K562 (cell line): ENCODE results near the gene RNF141. TPM values are rescaled to one million over a fixed set of nuclear protein-coding genes. Genes with fewer than 3 reads are reported as not detected.

Experiments
- ATAC-seq: fragments of 200-7000 bp; cut with Tn5 transposase; 3 replicates; pipeline ENCODE4 v1.9.1; 2020; ENCODE audit warnings: moderate library complexity
- BruUV-seq: library from RNA; stranded (reverse); fragments of 400-500 nt; replicated peaks from 2 replicates; lab custom pipeline; 2021; lab: Mats Ljungman, UMichigan
- CTCF ChIA-PET: fragments of 300-600 bp; formaldehyde crosslinking; extraction: SDS; loops from one replicate; lab custom pipeline; 2021; ENCODE audit warnings: low intra/inter-chr PET ratio; lab: Yijun Ruan, JAX
- POLR2A ChIA-PET: fragments of 300-600, 350-650 bp; sonication (Branson Sonifier 250); formaldehyde crosslinking; extraction: SDS; loops from one replicate; lab custom pipeline; 2021; ENCODE audit warnings: antibody characterized with exemption, inconsistent platforms; lab: Yijun Ruan, JAX
- DNase-seq, 4 experiments: peaks; one replicate each; pipeline versions ENCODE4 v3.0.0 to v3.0.0-alpha.2; 2011 to 2018; ENCODE audit warnings: low spot score in 3 of 4, mixed read lengths in 3 of 4; ENCODE audit errors: extremely low read depth in 1 of 4
- FAIRE-seq: peaks from 2 replicates; lab custom pipeline; 2011; peaks lifted over from hg19 to GRCh38; lab: Jason Lieb, UNC
- H2AFZ ChIP-seq: 2 replicates; pipeline ENCODE4 v1.6.0; 2011; ENCODE audit warnings: low read depth, low read length, control low read depth, inconsistent platforms
- H3K27ac ChIP-seq: fragments of 200-600 bp; 3 replicates; pipeline ENCODE4 v1.8.0; 2011; ENCODE audit warnings: low read depth, mild to moderate bottlenecking, control low read depth, inconsistent platforms, low read length, moderate library complexity, mixed read lengths; ENCODE audit errors: extremely low read depth
- H3K27me3 ChIP-seq, 2 experiments: fragments of 300-600 bp in 1 of 2; 2 replicates in 1 of 2; 3 replicates in 1 of 2; pipeline versions ENCODE4 v1.6.0 to v1.8.0; 2011; ENCODE audit warnings: inconsistent platforms in 2 of 2, low read length in 2 of 2, mild to moderate bottlenecking in 1 of 2, mixed read lengths in 1 of 2, moderate library complexity in 1 of 2; ENCODE audit not compliant: control insufficient read depth in 2 of 2, insufficient read depth in 2 of 2
- H3K36me3 ChIP-seq: fragments of 300-600 bp; 3 replicates; pipeline ENCODE4 v1.8.0; 2011; ENCODE audit warnings: mild to moderate bottlenecking, low read length, inconsistent platforms; ENCODE audit not compliant: control insufficient read depth, insufficient read depth
- H3K4me1 ChIP-seq, 2 experiments: fragments of 200-600 bp in 1 of 2; replicated peaks in 1 of 2; 2 replicates in 1 of 2; 3 replicates in 1 of 2; pipeline versions ENCODE4 v1.5.1 to v1.8.0; 2011; ENCODE audit warnings: inconsistent platforms in 2 of 2, low read length in 2 of 2, mild to moderate bottlenecking in 1 of 2, mixed read lengths in 1 of 2, moderate library complexity in 1 of 2; ENCODE audit not compliant: control insufficient read depth in 2 of 2, insufficient read depth in 2 of 2
- H3K4me2 ChIP-seq: 2 replicates; pipeline ENCODE4 v1.6.1; 2011; ENCODE audit warnings: low read length, control low read depth, inconsistent platforms, mixed read lengths; ENCODE audit not compliant: insufficient read depth
- H3K4me3 ChIP-seq: fragments of 200-600 bp; sonication (generic), shearing (Covaris generic); 2 replicates; pipeline ENCODE4 v1.5.1; 2016; ENCODE audit warnings: control low read depth, inconsistent platforms
- H3K79me2 ChIP-seq: fragments of 200-600 bp; 3 replicates; pipeline ENCODE4 v1.8.0; 2011; ENCODE audit warnings: low read length, inconsistent platforms; ENCODE audit not compliant: control insufficient read depth, insufficient read depth
- H3K9ac ChIP-seq, 2 experiments: 2 replicates each; pipeline versions ENCODE4 v1.6.0 to v1.6.1; 2011; ENCODE audit warnings: low read depth in 2 of 2, low read length in 2 of 2, control low read depth in 1 of 2, inconsistent platforms in 1 of 2, mild to moderate bottlenecking in 1 of 2, mixed read lengths in 1 of 2; ENCODE audit not compliant: insufficient read depth in 1 of 2
- H3K9me1 ChIP-seq: one replicate; pipeline ENCODE4 v1.6.0; 2011; ENCODE audit warnings: inconsistent platforms, mild to moderate bottlenecking, low read length, moderate library complexity; ENCODE audit not compliant: control insufficient read depth, insufficient read depth
- H3K9me3 ChIP-seq: replicated peaks from 2 replicates; pipeline ENCODE4 v1.5.1; 2011; ENCODE audit warnings: low read depth, low read length, inconsistent platforms; ENCODE audit not compliant: control insufficient read depth, insufficient read depth
- H4K20me1 ChIP-seq: replicated peaks from 2 replicates; pipeline ENCODE4 v1.6.1; 2011; ENCODE audit warnings: low read length, inconsistent platforms, mixed read lengths; ENCODE audit not compliant: control insufficient read depth, insufficient read depth
- CTBP1 ChIP-seq: fragments of 450-650 bp; IDR thresholded peaks from 2 replicates; pipeline ENCODE4 v1.6.1; 2016; ENCODE audit warnings: borderline replicate concordance
- DMBX1 ChIP-seq: fragments of 250-450 bp; sonication (Bioruptor Pico); IDR thresholded peaks from 2 replicates; pipeline ENCODE4 v1.8.0; 2022; ENCODE audit warnings: inconsistent platforms, mild to moderate bottlenecking, moderate library complexity, borderline replicate concordance
- ETV6 ChIP-seq, 3 experiments: fragments of 150-350 bp in 1 of 3; sonication (generic) in 1 of 3; formaldehyde crosslinking in 1 of 3; IDR thresholded peaks; 2 replicates each; pipeline versions ENCODE4 v1.6.1 to v1.8.0; 2014 to 2022; ENCODE audit warnings: borderline replicate concordance in 2 of 3, low read depth in 2 of 3, antibody characterized with exemption in 1 of 3, low read length in 1 of 3, mild to moderate bottlenecking in 1 of 3, missing genetic modification reagents in 1 of 3
- GTF2F1 ChIP-seq: IDR thresholded peaks from 2 replicates; pipeline ENCODE4 v1.6.1; 2011; ENCODE audit warnings: low read depth, low read length, improper control_type of control experiment
- JUND ChIP-seq, 2 experiments: IDR thresholded peaks; 2 replicates in 1 of 2; 3 replicates in 1 of 2; pipeline ENCODE4 v1.6.1; 2011; ENCODE audit warnings: borderline replicate concordance in 2 of 2, low read depth in 2 of 2, low read length in 2 of 2, improper control_type of control experiment in 1 of 2, missing biosample characterization in 1 of 2, missing genetic modification characterization in 1 of 2, missing genetic modification reagents in 1 of 2
- NR2C2 ChIP-seq, 2 experiments: fragments of 200-800 bp in 1 of 2; sonication (Bioruptor generic) in 1 of 2; sonication (generic) in 1 of 2; formaldehyde crosslinking in 1 of 2; IDR thresholded peaks; 2 replicates each; pipeline versions ENCODE4 v1.6.1 to v1.8.0; 2016 to 2022; ENCODE audit warnings: mild to moderate bottlenecking in 1 of 2, missing compliant biosample characterization in 1 of 2, missing genetic modification characterization in 1 of 2, missing genetic modification reagents in 1 of 2
- PPARD ChIP-seq: fragments of 250-450 bp; sonication (Bioruptor Pico); IDR thresholded peaks from 2 replicates; pipeline ENCODE4 v1.8.0; 2022; ENCODE audit warnings: inconsistent platforms, mild to moderate bottlenecking, moderate library complexity
- TEAD4 ChIP-seq, 2 experiments: sonication (generic) in 1 of 2; formaldehyde crosslinking in 1 of 2; IDR thresholded peaks; 2 replicates each; pipeline versions ENCODE4 v1.6.1 to v1.8.0; 2012 to 2022; ENCODE audit warnings: borderline replicate concordance in 1 of 2, inconsistent platforms in 1 of 2, low read length in 1 of 2, mild to moderate bottlenecking in 1 of 2, missing genetic modification reagents in 1 of 2
- WGBS: fragments of 100-300 bp; shearing (Covaris generic); methylation state at CpG from one replicate; pipeline ENCODE4 v1.1.6; 2016; ENCODE audit warnings: low coverage, mixed read lengths; ENCODE audit not compliant: insufficient coverage; ENCODE audit errors: missing lambda C conversion rate; 5-methylcytosine and 5-hydroxymethylcytosine counted together
- in situ Hi-C: fragments of 300-500 bp; cut with MboI; formaldehyde crosslinking; loops from 4 replicates; pipeline ENCODE4 v1.15.0; 2018; ENCODE audit warnings: inconsistent platforms, mixed read lengths
- intact Hi-C: fragments of 100-400 bp; cut with micrococcal nuclease; formaldehyde crosslinking; loops from 2 replicates; pipeline ENCODE4 v1.14.2; 2022
- polyA plus RNA-seq, 8 experiments: library from polyadenylated mRNA; depleted of rRNA in 4 of 8; stranded (reverse) in 5 of 8; unstranded in 3 of 8; fragments of >200 nt; fragmentation: Nextera tagmentation in 2 of 8; fragmentation: Illumina TruSeq in 1 of 8; extraction: Ambion mirVana in 2 of 8; extraction: Trizol in 1 of 8; gene quantifications; 2 replicates each; pipeline versions ENCODE4 v1.2.1 to v1.2.3, GENCODE V29; 2011 to 2014; ENCODE audit warnings: inconsistent platforms in 1 of 8, missing spikeins in 1 of 8
- total RNA-seq, 7 experiments: library from RNA; depleted of rRNA in 6 of 7; stranded (reverse); fragments of >200 nt in 6 of 7; fragmentation: Illumina TruSeq in 2 of 7; extraction: Trizol in 2 of 7; gene quantifications; 2 replicates each; pipeline versions ENCODE4 v1.2.1 to v1.2.3, GENCODE V29; 2011 to 2021; ENCODE audit warnings: low replicate concordance in 1 of 7
- TF ChIP-seq, protein P1 (sequence below), 3 experiments: fragments of 200-800 bp in 1 of 3; fragments of 250-450 bp in 1 of 3; fragments of 450-650 bp in 1 of 3; sonication (Bioruptor Pico) in 1 of 3; sonication (Bioruptor generic) in 1 of 3; formaldehyde crosslinking in 1 of 3; IDR thresholded peaks; 2 replicates each; pipeline versions ENCODE4 v1.6.1 to v1.8.0; 2016 to 2022; ENCODE audit warnings: mild to moderate bottlenecking in 2 of 3, missing genetic modification characterization in 2 of 3, missing compliant biosample characterization in 1 of 3, moderate library complexity in 1 of 3
- TF ChIP-seq, protein P2 (sequence below): fragments of 250-450 bp; sonication (Bioruptor Pico); IDR thresholded peaks from 2 replicates; pipeline ENCODE4 v1.8.0; 2021; ENCODE audit warnings: moderate library complexity, mild to moderate bottlenecking, inconsistent platforms

RNF141 gene
- total and polyA plus RNA-seq, 9 of the 15 experiments (the other 6 are each of a cell fraction or from before 2014, with no cell fraction given): 9.7 to 51.9 (median 18.9) TPM

DNA sequence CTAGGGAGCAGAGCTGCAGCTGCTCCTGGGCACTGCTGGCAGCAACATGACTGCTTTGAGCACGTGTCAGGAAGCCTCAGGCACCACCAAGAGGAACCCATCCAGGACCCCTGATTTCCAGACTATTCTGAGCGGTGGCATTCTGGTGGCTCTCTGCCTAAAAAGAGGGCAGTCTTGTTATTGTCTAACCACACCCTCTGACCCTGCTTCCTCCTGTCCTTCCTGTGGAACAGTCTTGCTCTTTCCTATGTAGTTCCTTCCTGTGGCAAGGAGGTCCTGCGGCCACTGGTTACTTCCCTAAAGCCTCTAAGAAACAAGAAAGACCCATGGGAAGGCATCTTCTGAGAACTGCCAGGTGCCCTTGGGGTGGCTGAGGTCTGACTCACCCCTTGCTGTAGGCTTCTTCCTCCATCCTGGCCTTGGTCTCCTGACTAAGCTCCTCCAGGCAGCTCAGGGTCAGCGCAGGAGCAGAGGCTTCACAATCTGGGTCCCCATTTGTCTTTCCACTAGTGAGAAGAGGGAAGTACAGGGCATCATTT is 40.6 kb upstream of the RNF141 start:
- intact Hi-C loops (no loop called here), in situ Hi-C loops (no loop called here)
- H3K4me2 ChIP-seq: no peak overlapping the region
- no peaks in the 10 kb centered on the region for H4K20me1 ChIP-seq
- H3K4me3 ChIP-seq: no peak overlapping the region
- H3K9ac ChIP-seq: peak overlapping the region in 1 of 2 experiments; percentile 36; a peak in 1 of 4 replicates
- ATAC-seq: peak; percentile 40
- no peaks in the 10 kb centered on the region for H3K79me2 ChIP-seq
- H3K27ac ChIP-seq: no peak overlapping the region; the same call in 2 of the 3 replicates
- no peaks in the 10 kb centered on the region for H3K36me3 ChIP-seq
- no peaks in the 10 kb centered on the region for H3K9me1 ChIP-seq
- peaks cover 15 to 56% of the 10 kb centered on the region in 2 experiments for H3K4me1 ChIP-seq
- POLR2A ChIA-PET: interaction anchor here (0.5 to 0.9 kb wide), 2 partner anchors 10 to 1616 kb away, joined by 3 read pairs; no protein-coding TSS in a partner anchor
- no peaks in the 10 kb centered on the region for H3K27me3 ChIP-seq
- no peaks in the 10 kb centered on the region for H3K9me3 ChIP-seq
- CTCF ChIA-PET: interaction anchor here (0.6 kb wide), 1 partner anchor 529 kb away, joined by 3 read pairs; no protein-coding TSS in a partner anchor
- no peak for FAIRE-seq
- 42% methylated on average over 4 of the region's 4 CpGs for WGBS
- H2AFZ ChIP-seq: peak overlapping the region; percentile 52
- DNase-seq: peak in 2 of 4 experiments; percentile 43 to 51
- no TSS peak for BruUV-seq
- TF ChIP-seq, protein P1, sequence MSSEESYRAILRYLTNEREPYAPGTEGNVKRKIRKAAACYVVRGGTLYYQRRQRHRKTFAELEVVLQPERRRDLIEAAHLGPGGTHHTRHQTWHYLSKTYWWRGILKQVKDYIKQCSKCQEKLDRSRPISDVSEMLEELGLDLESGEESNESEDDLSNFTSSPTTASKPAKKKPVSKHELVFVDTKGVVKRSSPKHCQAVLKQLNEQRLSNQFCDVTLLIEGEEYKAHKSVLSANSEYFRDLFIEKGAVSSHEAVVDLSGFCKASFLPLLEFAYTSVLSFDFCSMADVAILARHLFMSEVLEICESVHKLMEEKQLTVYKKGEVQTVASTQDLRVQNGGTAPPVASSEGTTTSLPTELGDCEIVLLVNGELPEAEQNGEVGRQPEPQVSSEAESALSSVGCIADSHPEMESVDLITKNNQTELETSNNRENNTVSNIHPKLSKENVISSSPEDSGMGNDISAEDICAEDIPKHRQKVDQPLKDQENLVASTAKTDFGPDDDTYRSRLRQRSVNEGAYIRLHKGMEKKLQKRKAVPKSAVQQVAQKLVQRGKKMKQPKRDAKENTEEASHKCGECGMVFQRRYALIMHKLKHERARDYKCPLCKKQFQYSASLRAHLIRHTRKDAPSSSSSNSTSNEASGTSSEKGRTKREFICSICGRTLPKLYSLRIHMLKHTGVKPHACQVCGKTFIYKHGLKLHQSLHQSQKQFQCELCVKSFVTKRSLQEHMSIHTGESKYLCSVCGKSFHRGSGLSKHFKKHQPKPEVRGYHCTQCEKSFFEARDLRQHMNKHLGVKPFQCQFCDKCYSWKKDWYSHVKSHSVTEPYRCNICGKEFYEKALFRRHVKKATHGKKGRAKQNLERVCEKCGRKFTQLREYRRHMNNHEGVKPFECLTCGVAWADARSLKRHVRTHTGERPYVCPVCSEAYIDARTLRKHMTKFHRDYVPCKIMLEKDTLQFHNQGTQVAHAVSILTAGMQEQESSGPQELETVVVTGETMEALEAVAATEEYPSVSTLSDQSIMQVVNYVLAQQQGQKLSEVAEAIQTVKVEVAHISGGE (CRISPR knock-in tag; IDR thresholded peaks at IDR 0.05): 0 out of 6 replicates have a peak, but pooled peaks of 1 of the 3 experiments have one; percentile 31
- TF ChIP-seq CTBP1: peak; percentile 73
- TF ChIP-seq NR2C2 (CRISPR knock-in tag; IDR thresholded peaks at IDR 0.05): no peak
- peak; percentile 59; the same call in 1 of the 2 replicates for TF ChIP-seq NR2C2 (tag; IDR thresholded peaks at IDR 0.05)
- TF ChIP-seq, protein P2, sequence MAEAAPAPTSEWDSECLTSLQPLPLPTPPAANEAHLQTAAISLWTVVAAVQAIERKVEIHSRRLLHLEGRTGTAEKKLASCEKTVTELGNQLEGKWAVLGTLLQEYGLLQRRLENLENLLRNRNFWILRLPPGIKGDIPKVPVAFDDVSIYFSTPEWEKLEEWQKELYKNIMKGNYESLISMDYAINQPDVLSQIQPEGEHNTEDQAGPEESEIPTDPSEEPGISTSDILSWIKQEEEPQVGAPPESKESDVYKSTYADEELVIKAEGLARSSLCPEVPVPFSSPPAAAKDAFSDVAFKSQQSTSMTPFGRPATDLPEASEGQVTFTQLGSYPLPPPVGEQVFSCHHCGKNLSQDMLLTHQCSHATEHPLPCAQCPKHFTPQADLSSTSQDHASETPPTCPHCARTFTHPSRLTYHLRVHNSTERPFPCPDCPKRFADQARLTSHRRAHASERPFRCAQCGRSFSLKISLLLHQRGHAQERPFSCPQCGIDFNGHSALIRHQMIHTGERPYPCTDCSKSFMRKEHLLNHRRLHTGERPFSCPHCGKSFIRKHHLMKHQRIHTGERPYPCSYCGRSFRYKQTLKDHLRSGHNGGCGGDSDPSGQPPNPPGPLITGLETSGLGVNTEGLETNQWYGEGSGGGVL (CRISPR knock-in tag): no peak
- peak; percentile 64 for TF ChIP-seq JUND (IDR thresholded peaks at IDR 0.05; ENCODE audit: borderline replicate concordance, low read depth, low read length)
- peak; percentile 40; the same call in 1 of the 3 replicates for TF ChIP-seq JUND (tag; IDR thresholded peaks at IDR 0.05; ENCODE audit: borderline replicate concordance, low read depth, low read length)
- TF ChIP-seq PPARD: no peak
- TF ChIP-seq GTF2F1: no peak
- TF ChIP-seq DMBX1 (CRISPR knock-in tag): peak; percentile 21; the same call in 1 of the 2 replicates
- peak; percentile 29 to 89; a peak in 1 of 4 replicates for TF ChIP-seq ETV6 (IDR thresholded peaks at IDR 0.05; ENCODE audit: borderline replicate concordance in 1 of 2, low read depth in 2 of 2, low read length in 1 of 2)
- TF ChIP-seq ETV6 (CRISPR knock-in tag; IDR thresholded peaks at IDR 0.05; ENCODE audit: borderline replicate concordance): no peak
- TF ChIP-seq TEAD4 (IDR thresholded peaks at IDR 0.05; ENCODE audit: low read length): no peak
- TF ChIP-seq TEAD4 (CRISPR knock-in tag; IDR thresholded peaks at IDR 0.05; ENCODE audit: borderline replicate concordance): no peak
